ENCODE measurements around the gene ETV6. TPM values are rescaled to one million over a fixed set of nuclear protein-coding genes. Genes with fewer than 3 reads are reported as not detected.

ETV6 gene
- total and polyA plus RNA-seq, 2 of the 8 experiments (the other 6 are each of a cell fraction or from before 2014, with no cell fraction given): 5.5 to 23.9 TPM

DNA sequence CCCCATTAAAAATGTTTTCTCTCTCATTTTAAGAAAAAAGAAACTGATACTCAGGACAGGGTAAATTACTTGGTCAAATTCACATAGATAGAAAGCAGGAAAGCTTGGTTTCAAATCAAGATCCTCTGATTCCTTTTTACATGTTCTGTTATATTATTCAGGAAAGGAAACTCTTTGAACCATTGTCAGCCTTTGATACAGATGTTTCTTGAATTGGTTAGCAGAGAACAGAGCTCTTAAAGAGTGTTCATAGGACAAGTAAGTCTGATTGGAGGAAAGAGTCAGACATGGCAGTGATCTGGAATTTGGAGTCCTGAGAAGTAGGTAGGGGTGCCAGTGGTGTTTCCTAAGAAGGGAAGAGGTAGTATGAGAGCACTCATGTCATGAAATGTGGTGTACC, 256.1 kb downstream of the ETV6 start:
- Histone ChIP-seq H3K4ac (replicated peaks; ENCODE audit: insufficient read length, low read depth, low read length) (no peak overlapping the region), H3K4me1 (replicated peaks in 1 of 4; ENCODE audit: control insufficient read depth in 3 of 4, insufficient read depth in 4 of 4, low read length in 3 of 4) (no peaks in the 10 kb centered on the region), H3K18ac (ENCODE audit: extremely low read depth, low read length) (no peak overlapping the region), H2BK120ac (replicated peaks; ENCODE audit: low read depth, low read length) (no peak overlapping the region), H3K14ac (ENCODE audit: insufficient read length) (no peak overlapping the region), H2BK15ac (ENCODE audit: low read length) (no peak overlapping the region), H4K91ac (replicated peaks; ENCODE audit: insufficient read length, low read length) (no peak overlapping the region), H2AK5ac (ENCODE audit: low read depth, low read length) (no peak overlapping the region), H4K8ac (ENCODE audit: extremely low read depth, insufficient read depth, low read length) (no peak overlapping the region), H2BK12ac (ENCODE audit: low read depth, low read length) (no peak overlapping the region), H3K23ac (ENCODE audit: insufficient read length) (no peak overlapping the region), H4K5ac (ENCODE audit: insufficient read length, low read depth, low read length) (no peak overlapping the region), H2AFZ (ENCODE audit: low read length) (no peak overlapping the region), H3K23me2 (ENCODE audit: low read depth, low read length) (no peaks in the 10 kb centered on the region), H3K9me3 (ENCODE audit: insufficient read depth in 2 of 2, low read depth in 1 of 2, low read length in 1 of 2) (peaks cover 13 to 15% of the 10 kb centered on the region in 2 experiments), H4K20me1 (replicated peaks in 1 of 2; ENCODE audit: control insufficient read depth in 1 of 2, insufficient read depth in 2 of 2, low read length in 2 of 2) (no peaks in the 10 kb centered on the region), H3K27ac (ENCODE audit: low read depth, low read length) (no peak overlapping the region), H3K79me2 (ENCODE audit: control insufficient read depth in 1 of 2, insufficient read depth in 2 of 2, low read length in 2 of 2) (no peaks in the 10 kb centered on the region), H2BK5ac (ENCODE audit: low read depth, low read length) (no peak overlapping the region), H3K4me3 (ENCODE audit: extremely low read depth in 1 of 4, insufficient read depth in 2 of 4, low read depth in 3 of 4, low read length in 4 of 4) (no peak overlapping the region), H3K56ac (replicated peaks; ENCODE audit: insufficient read length, low read depth, low read length) (no peak overlapping the region), H3K9ac (replicated peaks in 1 of 4; ENCODE audit: extremely low read depth in 1 of 4, low read depth in 3 of 4, low read length in 3 of 4) (no peak overlapping the region), H3K79me1 (ENCODE audit: low read depth, low read length) (no peaks in the 10 kb centered on the region), H3K4me2 (ENCODE audit: insufficient read depth in 1 of 2, low read depth in 2 of 2, low read length in 2 of 2) (no peak overlapping the region), H3K36me3 (ENCODE audit: control insufficient read depth in 2 of 4, insufficient read depth in 4 of 4, low read length in 3 of 4) (no peaks in the 10 kb centered on the region), H2BK20ac (ENCODE audit: low read length) (no peak overlapping the region), H3K27me3 (replicated peaks in 1 of 4; ENCODE audit: control insufficient read depth in 3 of 4, extremely low read depth in 1 of 4, insufficient read depth in 3 of 4, low read length in 3 of 4) (no peaks in the 10 kb centered on the region)
- no peak for DNase-seq (ENCODE audit: low read depth in 1 of 2, low spot score in 2 of 2)
- POLR2A ChIA-PET (ENCODE audit: partially characterized antibody): no interaction called here
- CTCF ChIA-PET (ENCODE audit: partially characterized antibody): no interaction called here
- no peak for FAIRE-seq
- TF ChIP-seq KDM5A (IDR thresholded peaks at IDR 0.05; ENCODE audit: low read length) (no peak), SP1 (IDR thresholded peaks at IDR 0.05; ENCODE audit: low read depth, low read length) (no peak), EGR1 (IDR thresholded peaks at IDR 0.05; ENCODE audit: borderline replicate concordance, low read depth, low read length) (no peak), POU5F1 (IDR thresholded peaks at IDR 0.05; ENCODE audit: low read depth, low read length) (no peak), CEBPB (IDR thresholded peaks at IDR 0.05; ENCODE audit: low read depth, low read length) (no peak), SP4 (IDR thresholded peaks at IDR 0.05; ENCODE audit: low read length) (no peak), CBX5 (IDR thresholded peaks at IDR 0.05; ENCODE audit: low read depth, low read length) (no peak), RAD21 (IDR thresholded peaks at IDR 0.05 in 1 of 2, conservative IDR thresholded peaks at IDR 0.05 in 1 of 2; ENCODE audit: low read depth in 2 of 2, low read length in 2 of 2) (no peak), HDAC6 (IDR thresholded peaks at IDR 0.05; ENCODE audit: low read depth, low read length) (no peak), FOSL1 (IDR thresholded peaks at IDR 0.05; ENCODE audit: insufficient read depth, low read depth, low read length) (no peak), BRCA1 (IDR thresholded peaks at IDR 0.05; ENCODE audit: low read depth, low read length) (no peak), SIX5 (IDR thresholded peaks at IDR 0.05; ENCODE audit: low read depth, low read length) (no peak)

All from H1 (cell line).